ENCODE data around the gene ARPC2.

Gene ARPC2

GRCh38 chr2:218253232-218253625 is 36.2 kb downstream of the ARPC2 start:
- H3K27ac ChIP-seq, result no peak overlapping the region
- TF ChIP-seq ZFX (IDR thresholded peaks at IDR 0.05) (no peak), CTCF (conservative IDR thresholded peaks at IDR 0.05) (no peak)

GRCh38 chr2:218255446-218255845 is 38.5 kb downstream of the ARPC2 start:
- no peak overlapping the region for H3K27ac ChIP-seq
- TF ChIP-seq CTCF (conservative IDR thresholded peaks at IDR 0.05) (no peak), ZFX (IDR thresholded peaks at IDR 0.05) (no peak)

- TF ChIP-seq CTCF (conservative IDR thresholded peaks at IDR 0.05) (no peak), ZFX (IDR thresholded peaks at IDR 0.05) (no peak)
- H3K27ac ChIP-seq, result no peak overlapping the region; the same call in 1 of the 2 replicates
These were observed 39.8 kb downstream of the ARPC2 start for GRCh38 chr2:218256612-218257350.

GRCh38 chr2:218257390-218257981 is 40.5 kb downstream of the ARPC2 start:
- no peak for TF ChIP-seq ZFX (IDR thresholded peaks at IDR 0.05)
- peak; percentile 72 for TF ChIP-seq CTCF (conservative IDR thresholded peaks at IDR 0.05)
- H3K27ac ChIP-seq, result no peak overlapping the region

GRCh38 chr2:218259099-218259961 is 42.3 kb downstream of the ARPC2 start:
- no peak overlapping the region for H3K27ac ChIP-seq
- TF ChIP-seq ZFX (IDR thresholded peaks at IDR 0.05), result no peak
- no peak for TF ChIP-seq CTCF (conservative IDR thresholded peaks at IDR 0.05)

- H3K27ac ChIP-seq, result no peak overlapping the region
- no peak for TF ChIP-seq ZFX (IDR thresholded peaks at IDR 0.05)
- no peak for TF ChIP-seq CTCF (conservative IDR thresholded peaks at IDR 0.05)
These were observed 43.2 kb downstream of the ARPC2 start for GRCh38 chr2:218260166-218260565.
